Inferior parietal cortex (tissue), 1 donor: ENCODE measurements around the gene SAG.

Experiments used
- DNase-seq: peaks from one replicate; pipeline ENCODE4 v3.0.0-alpha.2; 2016; ENCODE audit errors: extremely low spot score

The SAG gene

GRCh38 chr2:233288663-233289062, 19.0 kb upstream of the SAG start:
- DNase-seq, result peak; percentile 34

DNA sequence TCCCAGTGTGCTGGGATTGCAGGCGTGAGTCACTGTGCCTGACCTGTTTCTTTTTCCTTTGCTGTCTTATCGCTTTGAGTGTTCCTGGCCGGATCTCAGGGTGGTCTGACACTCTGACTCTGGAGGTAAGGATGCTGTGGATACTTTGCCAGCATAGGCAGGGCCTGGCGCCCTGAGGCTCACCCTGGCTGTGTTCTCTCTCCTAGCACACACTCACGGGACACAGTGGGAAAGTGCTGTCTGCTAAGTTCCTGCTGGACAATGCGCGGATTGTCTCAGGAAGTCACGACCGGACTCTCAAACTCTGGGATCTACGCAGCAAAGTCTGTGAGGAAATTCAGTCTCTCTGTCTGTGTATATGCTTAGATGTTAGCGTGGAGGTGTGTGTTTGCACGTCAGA, 18.0 kb upstream of the SAG start:
- peak; percentile 18 for DNase-seq

DNA sequence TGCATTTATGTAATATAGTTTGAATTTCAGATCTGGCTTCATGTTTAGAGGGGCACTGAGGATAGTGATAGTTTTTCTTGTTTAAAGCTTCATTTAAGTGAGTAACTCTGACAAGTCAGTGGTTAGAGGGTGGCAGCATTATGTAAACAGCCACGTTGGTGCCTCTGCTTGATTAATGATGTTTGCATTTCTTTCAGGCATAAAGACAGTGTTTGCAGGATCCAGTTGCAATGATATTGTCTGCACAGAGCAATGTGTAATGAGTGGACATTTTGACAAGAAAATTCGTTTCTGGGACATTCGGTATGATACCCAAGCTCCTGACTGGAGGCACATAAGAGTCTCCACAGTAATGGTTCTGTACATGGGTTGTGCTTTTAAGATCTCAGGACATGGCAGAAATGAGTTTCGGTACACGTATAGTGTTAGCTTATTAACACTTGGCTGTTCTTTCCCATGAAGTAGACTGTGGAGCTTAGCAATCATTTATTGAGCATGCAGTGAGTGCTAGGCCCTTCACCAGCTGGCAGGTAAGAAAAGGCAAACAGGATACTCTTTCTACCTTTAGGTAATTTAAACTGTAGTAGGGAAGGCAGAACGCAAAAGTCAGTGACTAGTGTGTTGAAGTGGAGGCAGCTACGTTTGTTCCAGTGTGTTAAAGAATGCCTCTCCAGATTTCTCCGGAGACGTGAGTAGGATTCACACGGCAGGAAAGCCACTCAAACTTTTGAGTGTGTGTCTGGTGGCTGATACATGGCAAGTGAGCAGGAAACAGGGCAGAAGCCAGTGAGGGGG, 17.4 kb upstream of the SAG start:
- DNase-seq, result no peak

DNA sequence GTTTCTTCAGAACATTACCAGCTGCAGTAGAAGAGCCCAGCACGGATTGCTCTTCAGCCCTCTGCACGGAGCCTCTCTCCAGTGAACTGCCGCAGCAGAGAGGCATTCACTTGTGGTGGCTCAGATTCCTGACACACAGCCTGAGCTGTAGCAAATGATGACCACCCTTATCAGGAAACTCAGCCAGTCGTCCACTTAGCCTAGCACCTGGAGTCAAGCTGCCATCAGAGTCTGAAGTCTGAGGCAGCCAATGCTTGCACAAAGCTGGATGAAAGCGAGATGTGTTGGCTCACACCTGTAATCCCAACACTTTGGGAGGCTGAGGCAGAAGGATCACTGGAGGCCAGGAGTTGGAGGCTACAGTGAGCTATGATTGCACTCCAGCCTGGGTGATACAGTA, 11.7 kb upstream of the SAG start:
- DNase-seq, result no peak

GRCh38 chr2:233297076-233297475, 10.5 kb upstream of the SAG start:
- no peak for DNase-seq

DNA sequence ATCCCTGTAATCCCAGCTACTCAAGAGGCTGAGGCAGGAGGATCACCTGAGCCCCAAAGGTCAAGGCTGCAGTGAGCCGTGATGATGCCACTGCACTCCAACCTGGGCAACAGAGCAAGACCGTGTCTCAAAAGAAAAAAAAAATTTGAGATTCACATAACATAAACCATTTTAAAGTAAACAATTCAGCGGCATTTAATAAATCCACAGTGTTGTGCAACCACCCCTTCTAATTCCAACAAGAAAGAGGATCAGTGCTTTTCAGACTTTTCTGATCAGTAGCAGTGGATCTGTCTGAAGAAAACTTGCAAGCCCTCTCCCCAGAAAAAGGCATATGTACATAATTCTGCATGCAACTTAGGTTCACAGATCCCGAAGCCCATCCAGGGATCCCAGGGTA, 7.2 kb upstream of the SAG start:
- DNase-seq, result no peak

DNA sequence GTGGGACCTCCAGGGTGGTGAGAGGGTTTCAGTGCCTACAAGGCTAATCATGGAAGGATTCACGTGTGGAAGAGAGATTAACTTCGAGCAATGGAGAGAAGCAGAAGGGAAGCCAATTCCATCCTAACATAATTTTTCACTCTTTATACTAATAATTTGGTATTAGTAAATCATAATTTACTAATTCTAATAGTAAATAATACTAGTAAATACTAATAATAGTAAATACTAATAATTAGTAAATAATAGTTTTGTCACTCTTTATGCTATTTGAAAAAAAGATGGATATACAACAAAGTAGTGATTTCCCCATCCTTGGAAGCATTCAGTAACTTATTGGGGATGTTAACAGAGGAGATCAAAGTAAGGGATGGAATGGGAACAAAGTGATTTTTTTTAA, 6.4 kb upstream of the SAG start:
- no peak for DNase-seq

DNA sequence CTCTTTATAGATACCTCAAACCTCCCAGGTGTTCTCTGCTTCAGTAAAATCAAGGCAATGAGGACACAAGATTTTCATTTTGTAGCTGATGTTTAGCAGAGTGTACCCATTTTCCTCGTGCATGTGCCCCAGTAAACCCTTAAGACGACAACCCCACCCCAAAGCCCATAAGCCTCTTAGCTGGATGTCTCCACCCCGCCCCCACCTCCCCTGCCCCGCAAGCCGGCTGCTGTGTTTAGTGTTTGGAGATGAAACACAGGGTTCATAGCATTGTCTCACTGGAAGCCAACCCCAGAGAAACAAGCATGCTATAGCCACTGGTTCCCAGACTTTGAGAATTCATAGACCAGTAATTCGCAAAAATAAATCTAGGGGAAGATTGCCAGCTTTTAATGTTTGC, 5.8 kb upstream of the SAG start:
- no peak for DNase-seq

DNA sequence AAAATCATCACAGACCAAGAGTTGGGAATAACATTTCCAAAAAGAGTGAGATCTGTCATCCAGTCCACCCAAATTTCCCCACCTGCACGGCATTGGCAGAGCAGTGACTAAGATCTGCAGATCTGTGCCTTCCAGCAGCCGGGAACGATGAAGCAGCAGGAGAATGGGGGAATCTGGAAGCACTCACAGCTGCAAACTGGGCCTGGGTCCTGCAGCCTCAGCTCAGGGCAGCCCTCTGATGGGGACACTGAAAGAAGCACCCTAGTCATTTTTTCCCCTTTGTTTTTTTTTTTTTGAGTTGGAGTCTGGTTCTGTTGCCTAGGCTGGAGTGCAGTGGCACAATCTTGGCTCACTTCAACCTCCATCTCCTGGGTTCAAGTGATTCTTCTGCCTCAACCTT, 4.4 kb upstream of the SAG start:
- no peak for DNase-seq

GRCh38 chr2:233311241-233311926, 3.8 kb downstream of the SAG start:
- no peak for DNase-seq

- no peak for DNase-seq
Observed at GRCh38 chr2:233312874-233313273, 5.3 kb downstream of the SAG start.

- DNase-seq, result no peak
Observed at GRCh38 chr2:233314180-233314925, 6.7 kb downstream of the SAG start.

DNA sequence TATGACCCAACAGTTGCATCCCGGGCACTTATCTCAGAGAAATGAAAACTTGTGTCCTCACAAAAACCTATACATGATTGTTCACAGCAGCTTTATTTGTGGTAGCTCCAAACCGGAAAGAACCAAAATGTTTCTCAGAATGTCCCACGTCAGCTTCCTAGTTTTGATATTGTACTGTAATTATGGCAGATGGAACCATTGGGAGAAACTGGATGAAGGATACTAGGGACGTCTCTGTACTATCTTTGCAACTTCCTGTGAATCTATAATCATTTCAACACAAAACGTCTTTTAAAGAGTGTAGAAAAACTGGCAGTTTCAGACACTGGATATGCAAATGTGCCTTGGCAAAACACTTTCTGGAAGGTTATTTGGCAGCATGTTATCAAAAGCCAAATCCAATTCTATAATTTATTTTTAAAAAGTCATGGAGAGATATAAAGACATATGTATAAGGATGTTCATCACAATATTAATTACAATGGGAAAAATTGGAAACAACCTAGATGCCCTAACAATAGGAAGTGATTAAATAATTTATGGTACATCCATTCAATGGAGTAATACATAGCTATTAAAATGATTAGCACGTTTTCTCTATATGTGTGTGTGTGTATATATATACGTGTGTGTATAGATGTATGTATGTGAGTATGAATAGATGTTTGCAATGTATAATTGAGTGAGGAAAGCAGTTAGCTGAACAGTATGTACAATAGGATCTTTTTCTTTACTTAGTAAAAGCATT, 9.8 kb downstream of the SAG start:
- DNase-seq, result no peak

DNA sequence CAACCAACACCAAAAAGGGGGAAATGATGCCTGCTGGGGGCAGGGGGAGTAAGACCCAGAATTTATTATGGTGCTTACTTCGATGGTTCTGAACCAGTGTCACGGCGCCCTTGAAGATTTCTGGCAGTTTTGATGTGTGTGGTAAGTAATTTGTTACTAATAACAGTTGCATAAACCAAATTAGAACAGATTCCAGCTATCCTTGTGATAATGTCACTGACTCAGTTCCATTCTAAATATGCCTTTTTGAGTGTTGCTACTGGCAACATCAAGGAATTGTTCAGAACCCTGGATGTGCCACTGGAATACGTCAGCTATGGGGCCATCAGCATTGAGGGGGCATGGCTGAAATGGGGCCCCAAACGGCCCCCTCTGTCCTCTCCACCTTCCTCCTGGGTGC, 11.6 kb downstream of the SAG start:
- no peak for DNase-seq

DNA sequence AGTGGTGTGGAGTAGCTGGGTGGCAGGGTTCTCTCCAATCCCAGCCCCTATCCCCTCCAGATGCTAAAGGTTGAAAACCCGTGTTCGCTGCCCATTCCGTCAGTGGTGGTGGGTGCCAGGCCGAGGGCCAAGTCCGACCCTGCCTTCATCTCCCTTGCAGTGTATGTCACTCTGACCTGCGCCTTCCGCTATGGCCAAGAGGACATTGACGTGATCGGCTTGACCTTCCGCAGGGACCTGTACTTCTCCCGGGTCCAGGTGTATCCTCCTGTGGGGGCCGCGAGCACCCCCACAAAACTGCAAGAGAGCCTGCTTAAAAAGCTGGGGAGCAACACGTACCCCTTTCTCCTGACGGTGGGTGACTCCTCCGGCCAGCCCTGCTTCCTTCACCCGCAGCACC, 12.9 kb downstream of the SAG start:
- no peak for DNase-seq

GRCh38 chr2:233321166-233321565, 13.6 kb downstream of the SAG start:
- DNase-seq, result no peak

DNA sequence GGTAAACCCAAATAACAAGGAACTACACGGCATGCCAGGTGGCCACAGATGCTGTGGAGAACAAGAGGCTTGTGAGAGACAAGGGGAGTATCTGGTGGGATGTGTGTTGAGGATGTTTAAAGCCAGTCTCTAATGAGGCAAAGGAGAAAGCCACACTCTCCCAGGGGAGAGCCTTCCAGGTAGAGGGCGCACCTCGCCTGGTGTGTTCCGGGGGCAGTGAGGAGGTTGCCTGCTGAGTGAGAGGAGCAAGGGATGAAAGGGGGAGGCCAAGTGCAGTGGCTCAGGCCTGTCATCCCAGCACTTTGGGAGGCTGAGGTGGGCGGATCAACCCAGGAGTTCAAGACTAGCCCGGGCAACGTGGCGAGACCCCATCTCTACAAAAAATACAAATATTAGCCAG, 16.2 kb downstream of the SAG start:
- no peak for DNase-seq

- no peak for DNase-seq
Observed at GRCh38 chr2:233325256-233325655, 17.6 kb downstream of the SAG start.

DNA sequence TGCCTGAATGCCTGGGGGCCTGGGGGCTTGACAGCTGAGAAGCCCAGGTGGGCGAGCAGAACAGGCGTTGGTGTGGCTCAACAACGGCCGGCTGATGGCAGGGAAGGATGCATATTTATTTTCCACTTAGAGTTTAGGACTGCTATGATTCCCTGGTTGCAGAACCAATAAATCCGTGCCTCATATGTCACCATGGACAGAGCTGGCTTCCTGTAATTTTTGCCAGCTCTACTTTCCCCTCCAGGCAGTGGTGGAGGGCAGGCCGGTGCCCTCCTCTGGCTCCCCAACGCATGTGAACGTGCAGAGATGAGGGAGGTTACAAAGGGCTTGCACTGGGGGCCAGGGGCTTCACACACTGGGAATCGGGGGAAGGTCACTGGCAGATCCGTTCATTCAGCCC, 18.2 kb downstream of the SAG start:
- DNase-seq, result no peak

- no peak for DNase-seq
Observed at GRCh38 chr2:233326500-233326899, 18.9 kb downstream of the SAG start.

GRCh38 chr2:233328922-233329321, 21.3 kb downstream of the SAG start:
- DNase-seq, result no peak

- no peak for DNase-seq
Observed at GRCh38 chr2:233329489-233330135, 22.0 kb downstream of the SAG start.
